Prostate gland (tissue), 2 donors: ENCODE results near the gene DLK1.

Source experiments
- CTCF ChIP-seq, 4 experiments: fragments of 200-600 bp in 2 of 4; fragments of 450-650 bp in 2 of 4; sonication (generic) in 2 of 4; IDR thresholded peaks; 1 replicate in 3 of 4; 2 replicates in 1 of 4; pipeline ENCODE4 v1.5.1; 2016 to 2019; ENCODE audit warnings: antibody characterized with exemption in 4 of 4, mild to moderate bottlenecking in 2 of 4, moderate library complexity in 2 of 4
- POLR2A ChIP-seq: fragments of 450-650 bp; IDR thresholded peaks from one replicate; pipeline ENCODE4 v1.6.1; 2016; ENCODE audit warnings: antibody characterized with exemption, mild to moderate bottlenecking

DNA sequence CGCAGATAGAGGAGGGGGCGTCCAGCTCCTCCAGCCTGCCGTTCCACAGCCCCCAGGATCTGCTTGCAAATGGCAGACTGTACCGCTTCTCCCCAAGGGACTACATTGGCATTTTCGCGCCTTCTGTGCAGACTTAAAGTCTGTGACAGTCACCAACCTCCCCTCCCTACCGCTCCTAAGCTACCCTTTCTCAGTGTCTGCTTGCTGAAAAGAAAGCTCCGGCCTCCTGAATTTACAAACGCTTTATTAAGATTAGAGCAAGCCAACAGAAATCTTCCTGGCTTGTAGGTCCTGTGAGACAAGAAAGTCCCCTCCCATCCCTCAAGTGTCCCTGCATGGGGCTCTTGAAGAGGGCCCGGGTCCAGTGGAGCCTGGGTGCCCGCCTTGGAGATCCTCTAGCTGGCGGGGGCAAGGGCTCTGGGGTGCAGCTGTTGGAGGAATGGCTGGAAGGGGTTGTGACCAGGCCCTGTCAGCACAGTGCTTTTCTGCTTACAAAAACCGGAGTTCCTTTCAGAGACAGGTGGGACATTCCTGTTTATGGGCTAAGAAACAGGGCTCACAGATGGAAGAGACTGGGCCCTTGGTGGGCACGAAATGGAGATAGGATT is 2.8 kb upstream of the DLK1 start:
- TF ChIP-seq POLR2A (no peak), CTCF (IDR thresholded peaks at IDR 0.05) (no peak)
